SK-N-SH (cell line): Measurements from ENCODE around the gene BEST1.

Experiments
- CHD2 ChIP-seq: fragments of 150-350 bp; IDR thresholded peaks from 2 replicates; pipeline ENCODE4 v1.6.1; 2018; ENCODE audit warnings: low read length; ENCODE audit not compliant: partially characterized antibody
- CTCF ChIP-seq: fragments of 200-600 bp; sonication (generic); IDR thresholded peaks from 2 replicates; pipeline ENCODE4 v1.6.1; 2017; ENCODE audit warnings: antibody characterized with exemption, mild to moderate bottlenecking, moderate library complexity
- EZH2phosphoT487 ChIP-seq: fragments of 200-600 bp; sonication (generic); IDR thresholded peaks from 2 replicates; pipeline ENCODE4 v1.6.1; 2017; ENCODE audit warnings: low read depth, mixed run types, mild to moderate bottlenecking, antibody characterized with exemption, moderate library complexity, borderline replicate concordance
- FOXM1 ChIP-seq: IDR thresholded peaks from 2 replicates; pipeline ENCODE4 v1.4.0; 2012; ENCODE audit warnings: low read depth, mild to moderate bottlenecking
- PBX3 ChIP-seq: IDR thresholded peaks from 2 replicates; pipeline ENCODE4; 2012
- POLR2AphosphoS5 ChIP-seq: IDR thresholded peaks from 2 replicates; pipeline ENCODE4 v1.6.1; 2012; ENCODE audit warnings: low read depth, low read length
- SMC3 ChIP-seq: IDR thresholded peaks from 2 replicates; pipeline ENCODE4 v1.6.1; 2012; ENCODE audit warnings: low read depth, low read length, improper control_type of control experiment
- TAF1 ChIP-seq: IDR thresholded peaks from 2 replicates; pipeline ENCODE4 v1.6.1; 2012; ENCODE audit warnings: low read depth, mild to moderate bottlenecking, low read length, moderate library complexity, borderline replicate concordance

GRCh38 chr11:61972672-61973475, 22.7 kb downstream of the BEST1 start:
- no peak for TF ChIP-seq FOXM1
- no peak for TF ChIP-seq CHD2
- no peak for TF ChIP-seq CTCF
- TF ChIP-seq PBX3, result no peak
- no peak for TF ChIP-seq POLR2AphosphoS5
- TF ChIP-seq TAF1, result no peak
- TF ChIP-seq EZH2phosphoT487, result no peak
- no peak for TF ChIP-seq SMC3
